AG20443 (cell line): ENCODE data around the gene AGBL4.

Experiments
- DNase-seq: peaks from one replicate; pipeline ENCODE4 v3.0.0; 2012; ENCODE audit warnings: low spot score, mixed read lengths

Gene AGBL4

GRCh38 chr1:48679859-48680258 lies 1343.9 kb downstream of the AGBL4 start:
- DNase-seq: no peak

- no peak for DNase-seq
Measured at GRCh38 chr1:48678710-48679505, 1344.8 kb downstream of the AGBL4 start.

GRCh38 chr1:48677306-48678287 lies 1346.2 kb downstream of the AGBL4 start:
- DNase-seq: peak; percentile 69

- no peak for DNase-seq
Measured at GRCh38 chr1:48676822-48677221, 1346.9 kb downstream of the AGBL4 start.

- no peak for DNase-seq
Measured at GRCh38 chr1:48676376-48676775, 1347.4 kb downstream of the AGBL4 start.

GRCh38 chr1:48675251-48675650 lies 1348.5 kb downstream of the AGBL4 start:
- no peak for DNase-seq

GRCh38 chr1:48674641-48675040 lies 1349.1 kb downstream of the AGBL4 start:
- DNase-seq: peak; percentile 67

GRCh38 chr1:48673332-48674105 lies 1350.2 kb downstream of the AGBL4 start:
- DNase-seq: no peak

- no peak for DNase-seq
Measured at GRCh38 chr1:48671578-48671977, 1352.2 kb downstream of the AGBL4 start.

GRCh38 chr1:48670234-48671020 lies 1353.3 kb downstream of the AGBL4 start:
- no peak for DNase-seq

- DNase-seq: no peak
Measured at GRCh38 chr1:48668339-48668738, 1355.4 kb downstream of the AGBL4 start.

GRCh38 chr1:48667782-48668181 lies 1356.0 kb downstream of the AGBL4 start:
- DNase-seq: no peak

- no peak for DNase-seq
Measured at GRCh38 chr1:48665708-48666407, 1357.9 kb downstream of the AGBL4 start.

- no peak for DNase-seq
Measured at GRCh38 chr1:48661726-48662463, 1361.9 kb downstream of the AGBL4 start.

GRCh38 chr1:48659801-48660200 lies 1364.0 kb downstream of the AGBL4 start:
- no peak for DNase-seq

- DNase-seq: no peak
Measured at GRCh38 chr1:48657413-48657812, 1366.3 kb downstream of the AGBL4 start.

- no peak for DNase-seq
Measured at GRCh38 chr1:48654606-48655210, 1369.0 kb downstream of the AGBL4 start.

- no peak for DNase-seq
Measured at GRCh38 chr1:48652334-48652733, 1371.4 kb downstream of the AGBL4 start.

- no peak for DNase-seq
Measured at GRCh38 chr1:48649880-48650279, 1373.9 kb downstream of the AGBL4 start.

GRCh38 chr1:48645883-48646282 lies 1377.9 kb downstream of the AGBL4 start:
- no peak for DNase-seq
